VCaP (cell line): ENCODE data around the gene MAGEA1.

ENCODE experiments used
- H3K27ac ChIP-seq: fragments of 450-650 bp; 2 replicates; pipeline ENCODE4 v1.5.1; 2017
- TF ChIP-seq, protein P1 (sequence below): fragments of 450-650 bp; conservative IDR thresholded peaks from 2 replicates; pipeline ENCODE4 v1.5.1; 2017; ENCODE audit warnings: mild to moderate bottlenecking, moderate library complexity

MAGEA1 gene

DNA sequence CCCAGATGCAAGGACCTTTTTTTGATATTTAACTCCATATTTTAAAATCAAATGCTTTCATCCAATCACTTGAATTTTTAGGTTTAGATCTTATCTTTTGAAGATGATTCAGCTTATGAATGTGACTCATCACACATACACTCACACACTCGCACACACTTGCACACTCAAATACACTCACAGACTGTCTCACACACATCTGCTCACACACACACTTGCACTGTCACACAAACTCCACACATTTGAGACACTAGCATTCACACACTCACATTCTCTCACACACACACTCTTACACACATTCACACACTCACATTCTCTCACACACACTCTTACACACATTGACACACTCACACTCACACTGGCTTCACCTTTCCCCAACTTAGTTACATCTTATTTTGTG lies 37.8 kb downstream of the MAGEA1 start:
- no peak overlapping the region for H3K27ac ChIP-seq

DNA sequence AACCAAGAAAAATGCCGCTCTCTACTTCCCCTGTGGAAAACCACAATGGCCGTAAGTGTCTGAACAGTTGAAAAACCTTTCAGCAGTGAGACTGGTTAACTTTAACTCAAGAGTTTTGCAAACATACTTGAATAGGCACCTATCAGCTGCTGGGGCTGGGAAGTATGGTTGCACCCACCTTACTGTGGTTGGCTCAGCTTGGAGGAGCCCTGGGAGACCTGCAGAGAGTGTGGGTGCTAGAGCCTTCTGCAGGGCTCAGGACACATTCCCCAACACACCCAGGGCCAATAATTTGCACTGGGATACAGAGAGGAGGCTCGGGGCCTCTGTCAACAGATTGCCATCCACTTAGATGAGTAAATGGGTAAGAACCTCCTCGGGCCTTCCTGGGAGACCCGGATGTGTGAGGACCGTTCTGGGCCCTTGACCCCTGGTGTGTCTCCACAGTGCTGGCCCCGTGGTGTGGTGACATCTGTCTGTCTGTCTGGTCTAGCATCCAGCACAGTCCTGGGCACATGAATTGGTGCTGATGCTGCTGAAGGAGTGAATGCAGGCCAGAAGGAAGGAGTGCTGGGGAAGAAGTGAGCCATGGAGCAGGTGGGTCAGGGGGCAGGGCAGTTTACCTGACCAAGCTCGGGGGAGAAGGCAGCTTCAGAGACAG lies 46.5 kb downstream of the MAGEA1 start:
- TF ChIP-seq, protein P1, sequence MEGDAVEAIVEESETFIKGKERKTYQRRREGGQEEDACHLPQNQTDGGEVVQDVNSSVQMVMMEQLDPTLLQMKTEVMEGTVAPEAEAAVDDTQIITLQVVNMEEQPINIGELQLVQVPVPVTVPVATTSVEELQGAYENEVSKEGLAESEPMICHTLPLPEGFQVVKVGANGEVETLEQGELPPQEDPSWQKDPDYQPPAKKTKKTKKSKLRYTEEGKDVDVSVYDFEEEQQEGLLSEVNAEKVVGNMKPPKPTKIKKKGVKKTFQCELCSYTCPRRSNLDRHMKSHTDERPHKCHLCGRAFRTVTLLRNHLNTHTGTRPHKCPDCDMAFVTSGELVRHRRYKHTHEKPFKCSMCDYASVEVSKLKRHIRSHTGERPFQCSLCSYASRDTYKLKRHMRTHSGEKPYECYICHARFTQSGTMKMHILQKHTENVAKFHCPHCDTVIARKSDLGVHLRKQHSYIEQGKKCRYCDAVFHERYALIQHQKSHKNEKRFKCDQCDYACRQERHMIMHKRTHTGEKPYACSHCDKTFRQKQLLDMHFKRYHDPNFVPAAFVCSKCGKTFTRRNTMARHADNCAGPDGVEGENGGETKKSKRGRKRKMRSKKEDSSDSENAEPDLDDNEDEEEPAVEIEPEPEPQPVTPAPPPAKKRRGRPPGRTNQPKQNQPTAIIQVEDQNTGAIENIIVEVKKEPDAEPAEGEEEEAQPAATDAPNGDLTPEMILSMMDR = no peak
- no peak overlapping the region for H3K27ac ChIP-seq

More for the DNA sequence above, 37.8 kb downstream of the MAGEA1 start:
- TF ChIP-seq, protein P1 = no peak

DNA sequence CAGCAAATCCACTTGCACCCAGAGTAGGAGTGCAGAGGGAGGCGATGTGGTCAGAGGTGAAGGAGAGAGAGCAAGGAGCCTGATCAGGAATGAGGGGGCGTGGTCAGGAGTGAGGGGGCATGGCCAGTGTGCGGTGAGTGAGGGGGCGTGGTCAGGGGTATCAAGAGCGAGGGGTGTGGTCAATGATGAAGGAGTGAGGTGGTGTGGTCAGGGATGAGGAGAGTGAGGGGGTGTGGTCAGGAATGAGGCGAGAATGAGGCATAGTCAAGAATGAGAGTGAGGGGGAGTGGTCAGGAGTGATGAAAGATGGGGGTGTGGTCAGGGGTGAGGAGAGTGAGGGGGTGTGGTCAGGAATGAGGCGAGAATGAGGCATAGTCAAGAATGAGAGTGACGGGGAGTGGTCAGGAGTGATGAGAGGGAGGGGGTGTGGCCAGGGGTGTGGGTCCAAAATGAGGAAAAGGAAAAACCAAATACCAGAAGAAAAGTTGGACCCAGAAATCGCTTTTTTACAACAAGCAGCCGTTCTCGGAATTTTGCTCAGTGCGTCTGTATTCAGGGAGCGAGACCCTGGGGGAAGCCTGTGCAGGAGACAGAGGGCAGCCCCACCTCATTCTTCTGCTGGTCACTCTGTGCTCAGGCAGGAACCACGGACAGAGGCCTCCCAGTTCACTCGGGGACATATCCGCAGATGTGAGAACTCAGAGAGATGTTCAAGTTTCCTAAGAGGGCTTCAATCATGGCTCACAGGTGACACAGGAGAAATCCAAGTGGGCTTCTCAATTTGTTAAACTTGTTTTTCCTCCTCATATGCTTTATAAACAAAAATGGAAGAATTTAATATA lies 47.5 kb downstream of the MAGEA1 start:
- TF ChIP-seq, protein P1 = no peak
- H3K27ac ChIP-seq = no peak overlapping the region
